Nephron (organoid): ENCODE results near the gene HES5.

Experiments used
- H3K27ac Mint-ChIP-seq, 3 experiments: 2 replicates each; pipeline ENCODE4 v1.8.0; 2020; ENCODE audit warnings: mixed read lengths in 3 of 3, mild to moderate bottlenecking in 2 of 3, moderate library complexity in 1 of 3
- H3K27me3 Mint-ChIP-seq: 2 replicates; pipeline ENCODE4 v1.8.0; 2021; ENCODE audit warnings: low read depth, mild to moderate bottlenecking, moderate library complexity, mixed read lengths
- H3K36me3 Mint-ChIP-seq: 2 replicates; pipeline ENCODE4 v1.8.0; 2020; ENCODE audit warnings: low read depth, mixed read lengths
- H3K4me1 Mint-ChIP-seq: 2 replicates; pipeline ENCODE4 v1.8.0; 2020; ENCODE audit warnings: mixed read lengths
- H3K4me3 Mint-ChIP-seq, 3 experiments: 2 replicates each; pipeline ENCODE4 v1.8.0; 2020; ENCODE audit warnings: mild to moderate bottlenecking in 3 of 3, mixed read lengths in 3 of 3, moderate library complexity in 2 of 3
- H3K9me3 Mint-ChIP-seq: 2 replicates; pipeline ENCODE4 v1.8.0; 2020; ENCODE audit warnings: mixed read lengths
- CTCF ChIP-seq, 3 experiments: fragments of 200-600 bp; sonication (generic); IDR thresholded peaks; one replicate each; pipeline ENCODE4 v1.5.0; 2021; ENCODE audit warnings: antibody characterized with exemption in 3 of 3; ENCODE audit not compliant: unreplicated experiment in 3 of 3

Gene HES5

GRCh38 chr1:2509589-2509988 is 20.5 kb downstream of the HES5 start:
- no peak overlapping the region for H3K4me3 Mint-ChIP-seq
- peaks cover 9% of the 10 kb centered on the region for H3K36me3 Mint-ChIP-seq
- H3K4me1 Mint-ChIP-seq, result peaks cover 15% of the 10 kb centered on the region
- TF ChIP-seq CTCF (IDR thresholded peaks at IDR 0.05; ENCODE audit: unreplicated experiment in 3 of 3), result no peak
- H3K27ac Mint-ChIP-seq, result no peak overlapping the region
- H3K27me3 Mint-ChIP-seq, result no peaks in the 10 kb centered on the region
- no peaks in the 10 kb centered on the region for H3K9me3 Mint-ChIP-seq

- Mint-ChIP-seq H3K4me1 (peaks cover 15% of the 10 kb centered on the region), H3K27me3 (no peaks in the 10 kb centered on the region), H3K36me3 (peaks cover 9% of the 10 kb centered on the region), H3K9me3 (no peaks in the 10 kb centered on the region), H3K27ac (no peak overlapping the region), H3K4me3 (no peak overlapping the region)
- no peak for TF ChIP-seq CTCF (IDR thresholded peaks at IDR 0.05; ENCODE audit: unreplicated experiment in 3 of 3)
Observed at GRCh38 chr1:2508751-2509150, 21.3 kb downstream of the HES5 start.

DNA sequence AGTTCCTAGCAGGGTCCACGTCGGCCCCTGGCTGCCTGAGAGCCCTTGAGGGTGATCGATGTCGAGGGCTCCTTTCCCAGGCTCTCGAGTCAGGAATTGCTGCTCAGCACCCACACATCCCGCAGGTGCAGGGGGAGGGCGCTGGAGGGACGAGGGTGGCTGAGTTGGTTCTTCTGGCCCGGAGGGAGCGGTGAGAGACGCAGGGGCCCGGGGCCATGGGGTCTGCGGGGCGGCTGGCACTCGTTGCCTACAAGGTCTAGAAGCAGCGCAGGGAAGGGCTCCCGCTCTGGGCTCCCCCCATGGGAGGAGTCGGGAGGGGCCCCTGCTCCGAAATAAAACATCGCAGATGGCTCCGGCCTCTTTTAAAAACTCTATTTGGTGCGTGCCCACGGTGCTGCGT is 21.9 kb downstream of the HES5 start:
- Mint-ChIP-seq H3K4me1 (peaks cover 15% of the 10 kb centered on the region), H3K36me3 (peaks cover 9% of the 10 kb centered on the region), H3K27ac (no peak overlapping the region), H3K27me3 (no peaks in the 10 kb centered on the region), H3K4me3 (no peak overlapping the region), H3K9me3 (no peaks in the 10 kb centered on the region)
- no peak for TF ChIP-seq CTCF (IDR thresholded peaks at IDR 0.05; ENCODE audit: unreplicated experiment in 3 of 3)

GRCh38 chr1:2507744-2508155 is 22.3 kb downstream of the HES5 start:
- peaks cover 9% of the 10 kb centered on the region for H3K36me3 Mint-ChIP-seq
- H3K27ac Mint-ChIP-seq, result no peak overlapping the region
- no peak for TF ChIP-seq CTCF (IDR thresholded peaks at IDR 0.05; ENCODE audit: unreplicated experiment in 3 of 3)
- no peaks in the 10 kb centered on the region for H3K27me3 Mint-ChIP-seq
- peaks cover 15% of the 10 kb centered on the region for H3K4me1 Mint-ChIP-seq
- H3K9me3 Mint-ChIP-seq, result no peaks in the 10 kb centered on the region
- H3K4me3 Mint-ChIP-seq, result no peak overlapping the region

- TF ChIP-seq CTCF (IDR thresholded peaks at IDR 0.05; ENCODE audit: unreplicated experiment in 3 of 3), result no peak
- Mint-ChIP-seq H3K9me3 (no peaks in the 10 kb centered on the region), H3K27ac (no peak overlapping the region), H3K4me3 (no peak overlapping the region), H3K36me3 (peaks cover 9% of the 10 kb centered on the region), H3K4me1 (peaks cover 15% of the 10 kb centered on the region), H3K27me3 (no peaks in the 10 kb centered on the region)
Observed at GRCh38 chr1:2506901-2507565, 23.0 kb downstream of the HES5 start.
